ENCODE results near the gene SPIRE1.

SPIRE1 gene

DNA sequence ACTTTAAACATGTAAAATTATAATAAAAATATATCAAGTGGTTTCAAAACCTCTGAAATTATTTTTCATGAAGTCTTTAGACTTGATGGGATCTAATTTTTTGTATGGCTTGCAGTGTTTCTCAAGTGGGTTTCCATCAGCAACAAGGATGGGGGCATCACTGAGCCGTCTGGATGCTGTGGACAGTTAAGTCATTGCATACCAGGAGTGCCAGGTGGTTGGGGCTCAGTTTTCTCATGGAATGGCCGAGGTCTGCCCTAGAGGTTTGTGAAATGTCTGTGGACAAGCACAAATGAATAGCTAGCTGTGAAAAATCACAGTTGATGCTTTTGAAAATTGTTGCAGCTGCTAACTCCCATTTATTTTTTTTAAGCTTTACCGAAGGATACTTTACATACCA lies 248.4 kb downstream of the SPIRE1 start:
- DNase-seq, result peak; percentile 48

- DNase-seq, result no peak
Measured at GRCh38 chr18:12408247-12408869, 249.5 kb downstream of the SPIRE1 start.

GRCh38 chr18:12406371-12407111 lies 251.4 kb downstream of the SPIRE1 start:
- no peak for DNase-seq

- DNase-seq, result no peak
Measured at GRCh38 chr18:12405066-12405465, 252.8 kb downstream of the SPIRE1 start.

GRCh38 chr18:12403601-12404506 lies 254.1 kb downstream of the SPIRE1 start:
- DNase-seq, result no peak

GRCh38 chr18:12401881-12402280 lies 256.0 kb downstream of the SPIRE1 start:
- no peak for DNase-seq

GRCh38 chr18:12399231-12399630 lies 258.7 kb downstream of the SPIRE1 start:
- no peak for DNase-seq

DNA sequence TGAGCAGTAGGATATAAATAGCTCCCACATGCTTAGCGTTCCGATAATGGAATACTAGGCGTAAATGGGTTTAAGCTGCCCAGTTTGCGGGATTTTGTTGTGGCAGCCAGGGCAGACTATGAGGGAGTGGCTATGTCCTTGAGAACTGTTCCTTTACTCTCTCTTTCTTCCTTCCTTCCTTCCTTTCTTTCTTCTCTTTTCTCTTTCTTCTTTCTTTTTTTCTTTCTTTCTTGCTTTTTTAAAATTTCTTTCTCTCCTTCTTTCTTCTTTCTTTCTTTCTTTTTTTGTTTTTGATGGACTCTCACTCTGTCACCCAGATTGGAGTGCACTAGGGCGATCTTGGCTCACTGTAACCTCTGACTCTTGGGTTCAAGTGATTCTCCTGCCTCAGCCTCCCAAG lies 259.3 kb downstream of the SPIRE1 start:
- no peak for DNase-seq

- DNase-seq, result no peak
Measured at GRCh38 chr18:12397793-12398192, 260.1 kb downstream of the SPIRE1 start.

DNA sequence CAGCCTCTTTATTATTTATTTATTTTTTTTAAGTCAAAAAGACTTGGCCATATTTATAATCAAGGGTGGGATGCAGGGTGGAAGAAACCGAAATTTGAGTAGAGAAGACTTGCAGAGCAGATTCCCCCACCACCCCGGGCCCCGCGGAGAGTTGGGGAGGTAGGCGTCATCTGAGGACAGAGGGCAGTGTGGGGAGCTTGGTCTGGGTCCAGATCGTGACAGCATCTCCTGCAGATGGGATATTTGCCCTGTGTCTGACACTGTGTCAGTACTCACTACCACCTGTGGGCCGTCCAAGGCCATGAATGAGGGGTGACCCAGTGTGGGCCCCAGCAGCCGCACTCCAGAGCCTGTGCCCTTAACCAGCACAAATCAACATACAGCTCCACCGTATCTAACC lies 260.7 kb downstream of the SPIRE1 start:
- no peak for DNase-seq

Data from right hindlimb (tissue), 1 donor.